A549 treated with dexamethasone at 1 μM for 4 hours (cell line): ENCODE data around the gene BPIFB4. TPM values are rescaled to one million over a fixed set of nuclear protein-coding genes. Genes with fewer than 3 reads are reported as not detected.

Source experiments
- total RNA-seq: library from RNA; stranded (reverse); fragments of 200-300 nt; extraction: Qiagen RNA extraction; gene quantifications from 5 replicates; pipeline ENCODE4 v1.2.3, GENCODE V29; 2022

BPIFB4 gene
- total RNA-seq, result not detected in 5 replicates

GRCh38 chr20:33079259-33079658 is at the start of gene BPIFB4:
BPIFB4 (plus strand) TSS chr20:33079643; CDS start chr20:33081527, 1,884 bp downstream.

DNA sequence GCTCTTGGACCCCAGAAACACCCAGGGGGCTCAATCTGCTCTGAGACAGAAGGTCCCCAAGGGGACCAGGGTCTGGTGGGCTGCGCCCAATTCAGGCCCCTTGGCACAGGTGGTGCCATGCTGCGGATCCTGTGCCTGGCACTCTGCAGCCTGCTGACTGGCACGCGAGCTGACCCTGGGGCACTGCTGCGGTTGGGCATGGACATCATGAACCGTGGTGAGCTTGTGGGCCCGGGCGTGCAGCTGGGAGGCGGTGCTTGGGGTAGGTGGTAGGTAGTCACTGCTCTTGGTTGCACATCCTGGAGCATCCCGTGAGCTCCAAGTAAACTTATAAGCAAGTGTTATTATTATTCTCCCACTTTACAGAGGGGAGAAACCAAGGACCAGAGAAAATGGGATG is 47.9 kb upstream of the BPIFB4 start, which contains the start of gene BPIFB6:
Gene BPIFB6, plus strand, starts transcription at position 118 of the 400 bp plus-strand sequence. Its CDS starts 0 bp downstream, at position 118.

DNA sequence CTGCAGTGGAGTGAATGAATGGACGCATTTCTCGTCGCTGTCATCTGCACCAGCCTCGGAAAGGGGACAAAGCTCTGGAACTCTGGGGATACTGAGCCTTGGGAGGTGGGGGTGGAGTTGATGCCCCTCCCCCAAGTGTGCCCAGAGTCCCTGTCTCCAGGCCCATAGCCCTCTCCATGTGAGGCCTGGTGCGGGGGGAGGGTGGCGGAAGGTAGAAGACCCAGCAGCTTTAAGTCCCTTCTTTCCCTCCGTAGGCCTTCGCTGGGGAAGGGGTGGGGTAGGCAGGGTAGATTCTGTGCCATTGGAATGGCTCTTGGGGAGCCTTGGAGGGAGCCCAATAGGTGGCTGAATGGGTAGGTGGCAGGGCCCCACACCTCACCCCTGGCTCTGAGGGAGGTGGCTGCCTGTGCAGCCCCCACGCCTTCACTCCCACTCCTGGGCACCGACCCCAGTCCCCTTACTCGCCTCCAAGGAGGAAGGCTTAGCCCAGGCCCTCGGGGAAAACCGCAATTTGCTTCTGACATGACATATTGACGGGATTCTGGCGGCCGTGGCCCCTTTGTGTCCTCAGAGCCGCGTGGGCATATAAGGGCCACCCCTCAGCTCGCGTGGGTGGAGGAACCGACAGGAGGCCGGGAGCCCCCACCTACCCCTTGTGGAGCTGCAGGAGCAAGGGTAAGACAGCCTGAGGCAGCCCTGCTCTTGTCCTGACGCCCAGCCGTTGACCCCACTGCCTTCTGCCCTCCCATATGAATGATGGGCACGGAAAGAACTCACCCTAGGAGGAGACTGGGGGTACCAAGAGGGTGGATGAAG is 25.9 kb upstream of the BPIFB4 start, which contains the start of gene BPIFB3:
Gene BPIFB3, plus strand, starts transcription at position 613 of the 816 bp plus-strand sequence. CDS start 1,533 bp downstream, outside the sequence.

Other genes with a start within 250 kb of the BPIFB4 start
- gene EFCAB8, start 220.7 kb upstream of the BPIFB4 start, total RNA-seq, result not detected in 5 replicates
- gene SUN5, start 75.2 kb upstream of the BPIFB4 start, total RNA-seq, result not detected in 5 replicates
- gene BPIFB2, start 71.9 kb upstream of the BPIFB4 start, total RNA-seq, result not detected in 5 replicates
- not detected in 5 replicates for gene BPIFB6, start 48.0 kb upstream of the BPIFB4 start, total RNA-seq
- not detected in 5 replicates for gene BPIFB3, start 25.7 kb upstream of the BPIFB4 start, total RNA-seq
- gene BPIFA2, start 88.5 kb downstream of the BPIFB4 start, total RNA-seq, result 0.08 to 0.09 TPM in 2 of 5 replicates, not detected in the others
- gene BPIFA3, start 137.7 kb downstream of the BPIFB4 start, total RNA-seq, result not detected in 5 replicates
- not detected in 5 replicates for gene BPIFA1, start 156.4 kb downstream of the BPIFB4 start, total RNA-seq
- gene BPIFB1, start 203.6 kb downstream of the BPIFB4 start, total RNA-seq, result 0.06 to 0.16 TPM (median 0.15 TPM) in 3 of 5 replicates, not detected in the others